Measurements from ENCODE around the gene P2RX4.
"Not testable (repeated sequence)": the region's sequence is repeated elsewhere in the genome, so short reads cannot be mapped to it uniquely, and the experiment has no call there.

Gene P2RX4

DNA sequence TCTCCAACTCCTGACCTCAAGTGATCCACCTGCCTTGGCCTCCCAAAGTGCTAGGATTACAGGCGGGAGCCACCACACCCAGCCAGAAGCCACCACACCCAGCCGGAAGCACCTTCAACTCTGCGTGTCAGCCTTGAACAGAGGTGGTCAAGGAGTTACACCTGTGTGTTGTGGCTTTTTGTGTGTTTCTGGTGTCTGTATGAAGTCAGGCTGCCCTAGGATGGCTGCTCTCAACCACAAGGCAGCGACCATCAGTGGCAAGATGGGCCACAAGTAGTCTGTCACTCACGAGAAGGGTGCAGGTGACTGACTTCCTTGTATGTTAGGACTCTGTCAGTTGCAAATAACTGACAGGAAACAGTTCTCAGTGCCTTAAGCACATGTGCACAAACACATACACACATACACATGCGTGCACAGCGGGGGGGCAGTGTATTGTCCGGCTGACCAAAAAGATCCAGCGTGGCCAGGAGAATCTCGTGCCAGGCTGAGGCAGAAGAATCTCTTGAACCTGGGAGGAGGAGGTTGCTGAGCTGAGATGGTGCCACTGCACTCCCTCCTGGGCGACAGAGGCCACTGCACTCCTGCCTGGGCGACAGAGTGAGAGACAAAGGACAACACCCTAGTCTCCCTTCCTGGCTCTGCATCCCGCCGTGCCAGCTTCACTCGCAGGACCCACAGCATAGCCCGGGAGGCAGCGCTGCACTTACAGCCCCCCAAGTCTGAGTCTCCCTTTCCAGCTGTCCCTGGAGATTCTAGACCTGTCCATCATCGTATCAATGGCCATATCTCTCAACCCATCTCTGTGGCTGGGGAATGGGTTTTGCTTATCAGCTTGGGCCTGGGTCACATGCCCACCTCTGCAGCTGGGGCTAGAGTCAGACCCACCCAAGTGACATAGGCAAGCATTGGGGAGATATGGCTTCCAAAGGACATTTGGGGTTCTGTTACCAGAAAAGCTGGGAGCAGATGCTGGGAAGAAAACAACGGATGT is 13.7 kb downstream of the P2RX4 start:
- no peak for DNase-seq

DNA sequence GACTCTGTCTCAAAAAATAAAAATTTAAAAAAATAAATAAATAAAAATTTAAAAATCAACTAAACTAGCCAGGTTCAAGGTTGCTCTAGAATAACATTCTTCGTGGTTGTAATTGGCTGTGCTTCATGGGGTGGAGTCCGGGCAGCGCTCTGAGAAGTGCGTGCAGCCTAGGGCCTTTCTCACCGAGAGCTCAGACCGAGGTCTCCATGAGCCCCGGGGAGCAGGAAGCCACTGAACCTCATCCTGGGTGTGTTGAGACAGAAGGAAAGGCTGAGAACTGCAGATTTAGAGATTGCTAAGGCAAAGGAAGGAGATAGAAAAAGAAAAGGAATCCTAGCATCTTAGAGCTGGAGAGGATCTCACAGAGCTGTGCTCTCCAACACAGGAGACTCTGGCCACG is 14.7 kb downstream of the P2RX4 start:
- DNase-seq = no peak

DNA sequence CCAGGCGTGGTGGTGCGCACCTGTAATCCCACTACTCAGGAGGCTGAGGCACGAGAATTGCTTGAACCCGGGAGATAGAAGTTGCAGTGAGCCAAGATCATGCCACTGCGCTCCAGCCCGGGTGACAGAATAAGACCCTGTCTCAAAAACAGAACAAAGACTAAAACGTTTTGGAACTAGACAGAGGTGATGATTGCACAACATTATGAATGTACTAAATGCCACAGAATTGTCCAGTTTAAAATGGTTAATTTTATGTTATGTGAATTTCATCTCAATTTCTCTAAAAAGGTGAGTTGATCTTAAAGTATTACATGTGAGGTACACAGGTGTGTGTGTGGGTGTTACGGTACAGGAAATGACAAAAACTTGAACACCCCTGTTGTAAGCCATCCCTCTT is 16.5 kb downstream of the P2RX4 start:
- DNase-seq = no peak

DNA sequence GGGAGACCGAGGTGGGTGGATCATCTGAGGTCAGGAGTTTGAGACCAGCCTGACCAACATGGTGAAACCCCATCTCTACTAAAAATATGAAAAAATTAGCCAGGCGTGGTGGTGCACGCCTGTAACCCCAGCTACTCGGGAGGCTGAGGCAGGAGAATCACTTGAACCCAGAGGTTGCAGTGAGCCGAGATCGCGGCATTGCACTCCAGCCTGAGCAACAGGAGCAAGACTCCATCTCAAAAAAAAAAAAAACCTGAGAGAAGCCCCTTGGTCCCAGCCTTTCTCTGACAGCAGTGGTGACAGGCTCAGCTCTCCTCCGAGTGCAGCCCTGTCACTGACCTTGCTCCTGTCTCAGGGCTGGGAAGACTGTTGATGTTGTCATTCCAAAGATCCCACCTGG is 16.9 kb downstream of the P2RX4 start:
- not testable (repeated sequence) for DNase-seq

DNA sequence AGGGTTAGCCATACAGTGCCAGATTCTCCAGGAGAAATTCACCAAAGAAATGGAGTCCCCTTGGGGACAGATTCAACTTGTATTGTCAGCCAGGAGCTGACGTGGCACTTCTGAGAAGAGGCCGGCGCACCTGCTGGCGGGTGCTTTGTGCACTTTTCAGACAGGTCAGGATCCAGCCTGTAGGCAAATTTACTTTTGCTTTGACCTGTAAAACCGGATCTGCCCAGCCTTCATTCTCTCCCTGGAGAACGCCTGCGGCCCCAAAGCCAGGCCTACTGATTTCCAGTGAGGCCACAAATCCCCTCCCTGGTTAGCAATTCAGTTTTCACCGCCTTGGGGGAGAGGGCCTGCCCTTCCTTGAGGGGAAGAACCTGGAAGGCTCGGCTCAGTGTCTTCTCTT is 17.4 kb downstream of the P2RX4 start:
- no peak for DNase-seq

DNA sequence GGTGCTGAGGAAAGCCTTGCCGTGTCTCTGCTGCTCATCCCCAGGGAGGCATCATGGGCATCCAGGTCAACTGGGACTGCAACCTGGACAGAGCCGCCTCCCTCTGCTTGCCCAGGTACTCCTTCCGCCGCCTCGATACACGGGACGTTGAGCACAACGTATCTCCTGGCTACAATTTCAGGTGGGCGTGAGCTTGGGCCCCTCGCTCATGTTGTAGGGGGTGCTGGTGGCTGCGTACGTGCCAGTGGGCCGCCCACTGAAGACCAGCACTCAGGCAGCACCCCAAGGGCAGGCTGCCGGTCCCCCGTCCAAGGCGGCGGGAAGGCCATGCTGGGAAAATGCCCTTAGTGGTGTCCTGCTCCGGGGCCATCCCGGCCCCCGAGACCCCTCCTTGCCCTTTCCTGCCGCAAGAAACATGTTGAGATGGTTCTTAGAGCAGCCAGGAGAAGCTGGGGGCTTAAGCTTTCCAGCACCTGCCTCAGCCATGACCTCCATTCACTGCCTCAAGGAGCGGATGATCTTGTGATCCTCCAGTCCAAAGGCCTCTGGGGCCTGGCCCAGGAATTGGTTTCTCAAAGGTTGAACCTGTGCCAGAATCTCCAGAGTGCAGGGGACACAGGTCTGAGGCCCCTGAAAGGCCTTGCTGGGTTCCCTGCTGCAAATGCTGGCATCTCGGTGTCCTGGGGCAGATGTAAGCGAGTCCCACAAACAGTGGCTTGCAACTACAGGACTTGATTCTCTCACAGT is 19.2 kb downstream of the P2RX4 start:
- DNase-seq = no peak

DNA sequence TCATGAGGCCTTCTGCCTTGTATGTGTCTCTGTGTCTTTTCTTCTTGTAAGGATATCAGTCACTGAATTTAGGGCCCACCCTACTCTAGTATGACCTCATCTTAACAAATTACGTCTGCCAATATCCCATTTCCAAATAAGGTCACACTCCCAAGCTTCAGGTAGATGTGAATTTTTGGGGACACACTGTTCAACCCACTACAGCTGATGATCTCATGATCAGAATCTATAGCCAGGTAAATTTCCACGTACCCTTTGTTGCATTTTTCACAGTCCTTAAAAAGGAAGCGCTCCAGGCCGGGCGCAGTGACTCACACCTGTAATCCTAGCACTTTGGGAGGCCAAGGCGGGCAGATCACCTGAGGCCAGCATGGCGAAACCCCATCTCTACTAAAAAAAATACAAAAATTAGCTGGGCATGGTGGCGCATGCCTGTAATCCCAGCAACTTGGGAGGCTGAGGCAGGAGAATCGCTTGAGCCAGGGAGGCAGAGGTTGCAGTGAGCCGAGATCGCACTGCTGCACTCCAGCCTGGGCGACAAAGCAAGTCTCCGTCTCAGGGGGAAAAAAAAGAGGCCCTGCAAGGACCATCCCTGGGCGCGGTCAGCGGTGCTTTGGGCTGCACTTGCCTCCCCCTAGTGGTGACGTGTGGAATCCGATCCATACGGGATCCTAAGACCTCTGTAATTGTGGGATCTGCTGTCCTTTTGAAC is 20.1 kb downstream of the P2RX4 start:
- peak; percentile 42 for DNase-seq

DNA sequence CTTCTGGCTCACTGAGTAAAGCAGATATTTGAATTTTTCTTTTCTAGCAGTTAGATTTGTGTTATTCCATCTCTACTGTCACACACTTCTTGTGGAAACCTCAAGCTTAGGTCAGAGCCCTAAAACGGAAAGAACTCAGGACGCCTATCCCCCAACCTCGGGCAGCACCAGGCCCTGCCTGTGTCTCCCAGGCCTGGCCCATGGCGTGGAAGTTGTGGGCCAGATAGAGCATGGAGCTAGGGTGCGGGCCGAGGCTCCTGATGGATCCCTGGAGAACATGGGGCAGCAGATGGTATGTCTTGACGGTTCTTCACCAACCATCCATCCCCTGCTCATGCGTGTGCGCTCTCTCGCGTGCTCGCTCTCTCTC is 20.6 kb downstream of the P2RX4 start:
- no peak for DNase-seq

DNA sequence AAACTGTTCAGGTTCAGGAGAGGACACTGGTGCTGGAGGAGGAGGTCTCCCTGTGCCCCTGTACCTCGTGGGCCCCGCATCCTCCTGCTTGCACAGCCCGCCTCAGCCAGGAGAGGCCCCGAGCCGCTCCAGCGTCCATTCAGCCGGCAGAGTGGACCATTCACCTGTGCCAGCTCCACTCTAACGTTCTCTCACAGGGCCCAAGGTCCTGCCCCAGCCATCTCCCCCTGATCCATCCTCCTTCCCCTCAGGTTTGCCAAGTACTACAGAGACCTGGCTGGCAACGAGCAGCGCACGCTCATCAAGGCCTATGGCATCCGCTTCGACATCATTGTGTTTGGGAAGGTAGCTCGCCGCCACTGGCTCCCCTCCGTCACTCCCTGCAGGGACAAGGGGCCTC is 22.2 kb downstream of the P2RX4 start:
- no peak for DNase-seq

DNA sequence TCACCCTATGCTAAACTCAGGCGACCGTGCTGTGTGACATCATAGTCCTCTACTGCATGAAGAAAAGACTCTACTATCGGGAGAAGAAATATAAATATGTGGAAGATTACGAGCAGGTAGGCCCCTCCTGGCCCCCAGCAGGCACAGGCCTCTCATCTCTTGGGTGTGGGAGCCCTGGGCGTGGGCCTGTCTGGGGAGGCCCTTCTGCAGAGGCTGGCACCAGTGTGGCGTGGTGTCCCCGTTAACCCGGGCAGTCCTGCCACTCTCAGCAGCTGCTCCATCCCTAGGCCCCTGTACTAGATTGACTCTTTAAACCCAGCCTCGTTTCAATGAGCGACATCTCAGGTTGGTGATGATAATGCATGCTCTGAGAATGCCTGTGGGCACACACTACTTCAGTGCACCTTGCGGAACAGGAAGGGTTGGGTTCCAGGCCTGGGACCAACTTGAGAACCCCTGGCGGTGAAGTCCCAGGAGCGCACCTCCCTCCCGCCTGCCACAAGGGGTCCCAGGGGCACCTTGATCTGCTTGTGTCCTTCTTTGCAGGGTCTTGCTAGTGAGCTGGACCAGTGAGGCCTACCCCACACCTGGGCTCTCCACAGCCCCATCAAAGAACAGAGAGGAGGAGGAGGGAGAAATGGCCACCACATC is 23.2 kb downstream of the P2RX4 start:
- no peak for DNase-seq

DNA sequence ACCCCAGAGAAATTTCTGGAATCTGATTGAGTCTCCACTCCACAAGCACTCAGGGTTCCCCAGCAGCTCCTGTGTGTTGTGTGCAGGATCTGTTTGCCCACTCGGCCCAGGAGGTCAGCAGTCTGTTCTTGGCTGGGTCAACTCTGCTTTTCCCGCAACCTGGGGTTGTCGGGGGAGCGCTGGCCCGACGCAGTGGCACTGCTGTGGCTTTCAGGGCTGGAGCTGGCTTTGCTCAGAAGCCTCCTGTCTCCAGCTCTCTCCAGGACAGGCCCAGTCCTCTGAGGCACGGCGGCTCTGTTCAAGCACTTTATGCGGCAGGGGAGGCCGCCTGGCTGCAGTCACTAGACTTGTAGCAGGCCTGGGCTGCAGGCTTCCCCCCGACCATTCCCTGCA is 23.7 kb downstream of the P2RX4 start:
- no peak for DNase-seq

DNA sequence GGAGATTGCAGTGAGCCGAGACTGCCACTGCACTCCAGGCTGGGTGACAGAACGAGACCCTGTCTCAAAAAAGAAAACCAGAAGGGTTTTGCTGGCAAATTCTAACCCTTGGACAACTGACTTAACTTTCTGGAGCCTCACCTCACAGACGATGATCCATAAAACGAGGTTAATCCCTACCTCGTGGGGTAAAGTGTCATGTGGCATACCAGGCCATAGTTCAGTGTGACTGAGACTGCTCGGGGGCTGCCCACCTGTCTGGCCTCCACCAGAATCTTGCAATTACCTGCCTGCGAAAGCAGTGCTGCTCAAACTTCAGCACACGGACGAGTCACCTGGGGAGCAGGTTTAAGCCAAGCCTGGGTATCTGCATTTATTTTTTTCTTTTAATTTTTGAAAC is 26.8 kb downstream of the P2RX4 start:
- no peak for DNase-seq

DNA sequence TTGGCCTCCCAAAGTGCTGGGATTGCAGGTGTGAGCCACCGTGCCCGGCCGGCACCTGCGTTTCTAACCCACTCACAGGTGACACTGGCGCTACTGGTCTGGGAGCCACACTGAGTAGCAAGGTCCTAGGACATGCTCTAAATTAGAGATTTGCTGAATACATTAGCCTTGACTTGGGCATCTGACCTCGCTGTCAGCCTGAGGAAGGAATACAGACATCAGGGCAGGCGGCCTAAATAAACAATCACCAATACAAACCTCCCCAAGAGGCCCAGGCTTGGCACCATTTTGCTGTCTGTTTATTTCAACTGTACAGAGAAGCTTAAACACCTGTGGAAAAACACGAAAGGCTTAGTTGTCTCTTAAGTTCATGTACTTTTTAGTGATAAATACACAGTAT is 27.5 kb downstream of the P2RX4 start:
- no peak for DNase-seq

DNA sequence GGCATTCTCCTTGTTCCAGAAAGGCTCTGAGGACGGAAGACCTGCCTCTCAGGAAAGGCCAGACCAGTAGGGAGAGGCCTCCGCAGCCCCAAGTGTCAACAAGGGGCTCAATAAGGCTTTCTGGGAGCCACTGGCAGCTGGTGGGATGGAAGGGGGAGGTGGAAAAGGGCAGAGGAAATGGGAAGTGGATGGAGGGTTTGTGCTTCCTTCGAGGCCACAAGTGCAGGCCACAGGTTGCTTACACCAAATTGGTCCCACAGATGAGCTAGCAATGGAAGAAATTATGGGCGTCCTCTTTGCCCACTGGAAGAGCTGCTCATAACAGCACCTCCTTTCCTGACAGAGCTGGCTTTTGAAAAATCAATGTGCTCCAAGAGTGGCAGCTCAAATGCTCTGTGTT is 28.2 kb downstream of the P2RX4 start:
- DNase-seq = no peak

DNA sequence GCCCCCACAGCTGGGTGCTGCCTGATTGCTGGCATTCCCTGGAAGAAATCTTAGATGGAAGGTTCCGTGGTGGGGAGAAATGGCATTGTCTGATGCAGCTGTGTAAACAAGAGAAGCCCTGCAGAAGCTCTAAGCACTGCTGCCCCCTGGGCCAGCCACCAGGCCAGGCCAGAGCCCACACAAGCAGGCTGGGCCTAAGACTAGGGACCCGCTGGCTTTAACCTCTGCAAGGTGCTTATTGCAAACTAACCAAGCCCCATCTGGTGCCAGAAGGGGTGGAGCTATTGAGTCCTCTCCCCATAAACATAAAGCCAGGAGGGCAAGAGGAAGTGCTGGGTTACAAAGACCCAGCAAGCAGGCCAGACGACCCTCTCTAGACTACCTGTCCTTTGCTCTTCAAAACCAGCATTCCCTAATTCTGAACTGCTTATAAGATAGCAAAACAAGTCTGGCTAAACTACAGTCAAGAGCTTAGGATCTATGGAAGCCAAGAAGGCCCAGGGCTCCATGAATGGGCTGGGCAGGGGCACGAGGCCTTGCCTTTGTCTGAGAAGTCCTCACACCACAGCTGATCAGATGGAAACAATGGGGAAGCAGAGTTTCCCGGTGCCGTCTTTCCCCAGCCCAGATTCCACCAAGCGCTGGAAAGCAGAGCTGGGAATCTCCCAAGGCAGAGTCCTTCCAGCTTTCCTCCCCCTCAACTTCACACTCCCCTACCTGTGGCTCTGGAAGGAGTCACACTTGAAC is 28.8 kb downstream of the P2RX4 start:
- no peak for DNase-seq

DNA sequence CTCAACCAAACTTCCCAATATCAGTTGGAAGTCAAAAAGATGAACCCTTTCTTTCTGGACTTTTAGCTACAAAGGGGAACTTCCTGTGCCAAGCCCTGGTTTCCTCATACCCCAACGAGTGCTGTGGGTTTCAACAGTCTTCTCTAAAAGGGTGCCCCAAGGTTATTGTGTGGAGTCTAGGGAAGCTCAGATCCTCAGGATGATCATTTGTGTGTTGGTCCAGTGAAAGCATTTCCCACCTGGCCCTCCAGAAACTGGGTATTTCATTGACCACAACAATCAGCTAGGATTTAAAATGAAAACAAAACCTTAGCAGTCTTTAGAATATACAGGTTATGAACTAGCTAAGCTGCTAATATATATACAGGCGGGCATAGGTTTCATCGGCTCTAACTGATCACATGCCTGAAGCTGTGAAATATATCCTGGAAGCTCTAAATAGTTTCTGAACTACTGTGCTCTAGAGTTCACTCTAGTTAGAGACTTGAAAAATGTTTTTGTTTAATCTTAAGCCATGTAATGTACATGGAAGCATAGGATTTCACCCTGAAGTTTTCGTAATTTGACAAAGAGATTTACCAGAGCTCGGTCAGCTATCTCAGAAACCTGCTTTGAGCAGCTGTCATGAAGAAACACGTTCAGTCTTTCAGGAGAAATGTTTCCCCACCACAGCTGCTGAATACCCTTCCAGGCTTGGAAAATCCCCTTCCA is 29.6 kb downstream of the P2RX4 start:
- no peak for DNase-seq

DNA sequence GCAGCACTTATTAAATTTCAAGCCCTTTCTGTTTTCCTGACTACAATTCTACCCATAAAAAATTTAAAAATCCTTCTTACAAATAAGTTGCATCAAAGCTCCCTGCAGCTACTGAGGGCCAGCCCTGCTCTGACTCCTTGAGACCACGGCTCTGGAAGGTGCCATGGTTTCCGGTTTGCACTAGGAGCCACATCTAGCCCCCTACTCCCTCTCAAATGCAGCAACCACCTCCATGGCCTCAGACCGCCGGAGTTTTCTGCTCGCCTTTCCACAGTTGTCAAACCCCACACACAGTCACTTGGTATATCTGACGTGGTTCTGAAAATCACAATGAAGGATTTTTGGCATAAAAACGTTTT is 30.1 kb downstream of the P2RX4 start:
- no peak for DNase-seq

DNA sequence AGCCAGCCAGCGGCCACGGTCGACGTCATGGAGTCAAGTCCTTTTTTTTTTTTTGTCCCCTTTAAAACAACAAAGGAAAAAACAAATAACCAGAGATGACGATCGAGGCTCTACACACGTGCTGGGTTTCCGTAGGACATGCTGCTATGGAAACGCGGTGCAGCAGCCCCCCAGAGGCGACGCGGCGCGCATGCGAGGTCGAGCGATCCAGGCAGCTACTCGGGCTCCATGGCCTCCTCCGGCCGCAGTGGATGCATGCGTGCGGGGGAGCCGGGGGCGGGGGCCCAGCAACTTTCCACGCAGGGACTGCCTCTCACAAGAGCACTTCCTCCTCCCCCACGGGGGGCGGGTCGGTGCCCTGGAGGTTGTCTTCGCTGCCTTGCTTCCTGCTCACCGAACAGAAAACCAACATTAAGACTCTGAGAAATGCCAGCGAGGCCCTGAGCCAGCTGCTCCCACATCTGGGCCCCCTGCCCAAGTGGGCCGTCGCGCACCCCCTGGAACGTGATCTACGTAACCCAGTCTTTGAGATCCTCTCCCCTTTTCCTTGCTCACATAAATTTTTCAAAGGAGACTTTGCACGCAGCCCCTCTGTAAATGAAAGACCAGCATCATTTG is 30.7 kb downstream of the P2RX4 start:
- peak; percentile 3 for DNase-seq

DNA sequence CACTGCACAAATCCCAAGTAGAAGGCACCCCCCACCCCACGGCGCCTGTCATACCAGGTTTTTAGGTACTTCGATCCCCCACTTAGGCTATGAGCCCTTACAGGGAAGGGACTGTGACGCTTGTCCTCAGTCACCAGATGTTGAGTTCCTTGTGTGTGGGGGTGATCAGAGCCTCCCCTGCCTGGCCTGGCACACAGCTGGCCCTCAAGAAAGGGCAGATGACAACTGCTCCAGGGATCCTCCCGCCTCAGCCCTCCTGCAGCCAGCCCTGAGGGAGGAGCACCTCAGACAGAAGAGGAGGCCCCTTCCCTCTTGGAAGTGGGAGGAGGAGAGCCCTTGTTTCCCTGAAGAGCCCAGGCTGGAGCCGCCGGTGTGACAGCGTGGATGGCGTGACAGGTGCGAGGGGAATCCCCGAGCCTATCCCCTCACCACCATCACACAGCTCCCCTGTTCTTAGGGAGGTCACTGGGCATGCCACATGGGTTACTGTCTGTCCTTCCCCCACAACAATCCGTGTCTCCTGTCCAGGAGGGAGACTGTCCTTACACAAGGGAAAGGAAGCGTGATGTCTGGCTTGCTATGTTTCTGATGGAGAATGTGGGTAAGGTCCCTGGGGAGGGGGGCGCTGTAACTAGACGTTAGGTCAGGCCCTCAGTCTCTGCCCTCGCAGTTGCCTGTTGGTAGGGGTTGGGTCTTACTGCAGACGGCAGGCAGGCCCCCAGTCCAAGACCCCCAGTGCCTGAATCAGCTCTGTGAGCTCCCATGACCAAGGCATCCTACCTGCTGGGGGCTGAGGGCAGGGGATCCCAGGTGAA is 31.4 kb downstream of the P2RX4 start:
- no peak for DNase-seq

DNA sequence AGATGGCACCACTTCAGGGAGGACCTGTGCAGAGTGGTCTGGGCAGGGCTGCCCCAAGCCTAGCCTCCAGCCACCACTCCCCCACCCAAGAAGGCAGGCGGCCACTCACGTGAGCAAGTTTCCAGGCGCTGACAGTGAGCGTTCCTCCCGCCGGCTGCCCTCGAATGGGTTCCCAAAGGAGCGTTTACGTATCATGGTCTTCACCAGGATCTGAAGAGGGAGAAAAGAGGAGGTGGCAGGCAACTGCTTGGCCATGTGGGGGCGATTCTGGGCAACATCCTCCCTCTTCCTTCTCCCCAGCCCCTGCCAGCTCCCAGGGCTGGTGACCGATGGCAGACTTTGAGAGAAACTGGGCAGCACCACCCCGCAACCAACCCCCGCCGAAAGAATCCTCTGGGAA is 35.1 kb downstream of the P2RX4 start:
- DNase-seq = no peak
